Esophagus squamous epithelium (tissue), 5 donors: Measurements from ENCODE around the gene PTPRB. TPM values are rescaled to one million over a fixed set of nuclear protein-coding genes. Genes with fewer than 3 reads are reported as not detected.

Source experiments
- DNase-seq: peaks from one replicate; lab custom pipeline; 2025; lab: John Stamatoyannopoulos, UW
- H3K27ac ChIP-seq, 4 donors: fragments of 200-600 bp; sonication (generic); one replicate each; pipeline ENCODE4 v1.5.1; 2016 to 2019; ENCODE audit warnings: mild to moderate bottlenecking in 1 of 4
- H3K27me3 ChIP-seq, 4 donors: fragments of 200-600 bp; sonication (generic); 1 replicate in 3 of 4; 2 replicates in 1 of 4; pipeline versions ENCODE4 v1.5.1 to v1.6.0; 2017 to 2021; ENCODE audit warnings: antibody characterized with exemption in 1 of 4
- H3K36me3 ChIP-seq, 3 donors: fragments of 200-600 bp; sonication (generic); one replicate each; pipeline ENCODE4 v1.5.1; 2016 to 2019
- H3K4me1 ChIP-seq, 3 donors: fragments of 200-600 bp; sonication (generic); one replicate each; pipeline ENCODE4 v1.5.1; 2017 to 2019
- H3K4me3 ChIP-seq, 4 donors: fragments of 200-600 bp; sonication (generic); 1 replicate in 3 of 4; 2 replicates in 1 of 4; pipeline ENCODE4 v1.5.1; 2016 to 2019; ENCODE audit warnings: mild to moderate bottlenecking in 2 of 4, moderate library complexity in 1 of 4
- H3K9me3 ChIP-seq, 3 donors: fragments of 200-600 bp; sonication (generic); one replicate each; pipeline ENCODE4 v1.5.1; 2016 to 2019
- CTCF ChIP-seq, 6 experiments: fragments of 450-650 bp in 4 of 6; fragments of 200-600 bp in 2 of 6; sonication (generic) in 2 of 6; IDR thresholded peaks; one replicate each; pipeline ENCODE4 v1.5.1; 2016 to 2019; ENCODE audit warnings: antibody characterized with exemption in 6 of 6, mild to moderate bottlenecking in 4 of 6, moderate library complexity in 4 of 6
- POLR2A ChIP-seq, 4 donors: fragments of 450-650 bp; IDR thresholded peaks; one replicate each; pipeline ENCODE4 v1.6.1; 2017; ENCODE audit warnings: antibody characterized with exemption in 4 of 4, mild to moderate bottlenecking in 4 of 4, moderate library complexity in 3 of 4
- WGBS, 2 donors: methylation state at CpG; one replicate each; pipeline ENCODE4 v1.1.5; 2018; 5-methylcytosine and 5-hydroxymethylcytosine counted together
- intact Hi-C: fragments of 100-400 bp; cut with DNase I; formaldehyde crosslinking; loops from one replicate; pipeline ENCODE4 v1.15.0; 2022
- total RNA-seq, 4 donors: library from RNA; depleted of rRNA; stranded (reverse); fragments of >200 nt; gene quantifications; one replicate each; pipeline ENCODE4 v1.1.0, GENCODE V29; 2016
- donor health status: DM: yes; HTN: yes; CAD: no.

Gene PTPRB
- total RNA-seq, 4 donors from 2014 or later = 4.0 to 22.9 (median 7.4) TPM

- TF ChIP-seq POLR2A (IDR thresholded peaks at IDR 0.05) (no peak), CTCF (IDR thresholded peaks at IDR 0.05) (peak; percentile 29 to 81 (median 73))
- Histone ChIP-seq H3K4me3 (no peak overlapping the region), H3K27me3 (no peaks in the 10 kb centered on the region), H3K36me3 (no peaks in the 10 kb centered on the region), H3K9me3 (no peaks in the 10 kb centered on the region), H3K27ac (no peak overlapping the region), H3K4me1 (no peaks in the 10 kb centered on the region)
- intact Hi-C loops = loop anchor here (2.0 to 5.0 kb wide), 2 partner anchors 674 to 696 kb away; no protein-coding TSS in a partner anchor
- WGBS, 2 donors = 56 to 61% methylated on average over 16 to 18 of the region's 19 CpGs
- no peak for DNase-seq
Observed at GRCh38 chr12:70576341-70577282, 60.6 kb downstream of the PTPRB start.

- DNase-seq = no peak
- peaks cover 0 to 5% (median 0%) of the 10 kb centered on the region in 3 donors for H3K36me3 ChIP-seq
Observed at GRCh38 chr12:70571705-70572268, 65.4 kb downstream of the PTPRB start.

GRCh38 chr12:70571029-70571428, 66.2 kb downstream of the PTPRB start:
- Histone ChIP-seq H3K4me1 (no peaks in the 10 kb centered on the region), H3K27ac (no peak overlapping the region), H3K36me3 (peaks cover 0 to 5% (median 0%) of the 10 kb centered on the region in 3 donors), H3K27me3 (no peaks in the 10 kb centered on the region), H3K9me3 (no peaks in the 10 kb centered on the region), H3K4me3 (no peak overlapping the region)
- intact Hi-C loops = no loop called here
- DNase-seq = no peak
- WGBS, 2 donors = 85 to 93% methylated on average over 8 of the region's 8 CpGs
- TF ChIP-seq POLR2A (IDR thresholded peaks at IDR 0.05) (no peak), CTCF (IDR thresholded peaks at IDR 0.05) (no peak)

More at GRCh38 chr12:70571705-70572268, 65.4 kb downstream of the PTPRB start:
- H3K9me3 ChIP-seq = no peaks in the 10 kb centered on the region
- no peaks in the 10 kb centered on the region for H3K27me3 ChIP-seq
- TF ChIP-seq POLR2A (IDR thresholded peaks at IDR 0.05) = no peak
- no peak for TF ChIP-seq CTCF (IDR thresholded peaks at IDR 0.05)
- H3K27ac ChIP-seq = no peak overlapping the region
- H3K4me3 ChIP-seq = no peak overlapping the region
- H3K4me1 ChIP-seq = no peaks in the 10 kb centered on the region
- 47 to 59% methylated on average over 3 of the region's 3 CpGs for WGBS, 2 donors
- intact Hi-C loops = no loop called here

- H3K4me3 ChIP-seq = no peak overlapping the region
- no peaks in the 10 kb centered on the region for H3K4me1 ChIP-seq
- 71 to 73% methylated on average over 3 of the region's 4 CpGs for WGBS, 2 donors
- peaks cover 0 to 6% (median 0%) of the 10 kb centered on the region in 4 donors for H3K27me3 ChIP-seq
- H3K9me3 ChIP-seq = no peaks in the 10 kb centered on the region
- no peak overlapping the region for H3K27ac ChIP-seq
- intact Hi-C loops = no loop called here
- H3K36me3 ChIP-seq = no peaks in the 10 kb centered on the region
- no peak for DNase-seq
- TF ChIP-seq POLR2A (IDR thresholded peaks at IDR 0.05) (no peak), CTCF (IDR thresholded peaks at IDR 0.05) (no peak)
Observed at GRCh38 chr12:70561550-70561949, 75.7 kb downstream of the PTPRB start.

GRCh38 chr12:70560671-70561070, 76.6 kb downstream of the PTPRB start:
- Histone ChIP-seq H3K4me3 (no peak overlapping the region), H3K27me3 (peaks cover 0 to 6% (median 0%) of the 10 kb centered on the region in 4 donors), H3K27ac (no peak overlapping the region), H3K4me1 (no peaks in the 10 kb centered on the region), H3K36me3 (no peaks in the 10 kb centered on the region), H3K9me3 (no peaks in the 10 kb centered on the region)
- no peak for TF ChIP-seq POLR2A (IDR thresholded peaks at IDR 0.05)
- no peak for TF ChIP-seq CTCF (IDR thresholded peaks at IDR 0.05)
- no peak for DNase-seq
- 42 to 63% methylated on average over 6 to 7 of the region's 7 CpGs for WGBS, 2 donors
- intact Hi-C loops = no loop called here
